Endothelial cell of umbilical vein (primary cell): Measurements from ENCODE around the gene SORCS2. TPM values are rescaled to one million over a fixed set of nuclear protein-coding genes. Genes with fewer than 3 reads are reported as not detected.

ENCODE experiments used
- BruUV-seq: library from RNA; stranded (reverse); fragments of 400-500 nt; replicated peaks from 2 replicates; lab custom pipeline; 2021; lab: Mats Ljungman, UMichigan
- CTCF ChIA-PET: fragments of 300-600, 350-600 bp; sonication (Branson Sonifier 250); formaldehyde crosslinking; loops from one replicate; lab custom pipeline; 2021; ENCODE audit warnings: antibody characterized with exemption, inconsistent platforms; lab: Charles Lee
- POLR2A ChIA-PET: fragments of 300-600, 350-600 bp; sonication (Branson Sonifier 250); formaldehyde crosslinking; loops from one replicate; lab custom pipeline; 2021; ENCODE audit warnings: antibody characterized with exemption, inconsistent platforms; lab: Charles Lee
- DNase-seq: peaks from one replicate; pipeline ENCODE4 v3.0.0-alpha.2; 2011; ENCODE audit warnings: low read depth, low spot score
- FAIRE-seq: peaks from 2 replicates; lab custom pipeline; 2011; peaks lifted over from hg19 to GRCh38; lab: Jason Lieb, UNC
- H2AFZ ChIP-seq: 2 replicates; pipeline ENCODE4 v1.6.0; 2012; ENCODE audit warnings: low read depth, low read length, control low read depth, inconsistent platforms
- H3K27ac ChIP-seq: 2 replicates; pipeline ENCODE4 v1.5.1; 2011; ENCODE audit warnings: low read depth, mild to moderate bottlenecking, control low read depth, low read length, moderate library complexity; ENCODE audit not compliant: insufficient read depth
- H3K27me3 ChIP-seq, 2 experiments: 2 replicates each; pipeline versions ENCODE4 v1.6.0 to v1.6.1; 2011; ENCODE audit warnings: low read length in 2 of 2, mixed read lengths in 1 of 2; ENCODE audit not compliant: control insufficient read depth in 2 of 2, insufficient read depth in 2 of 2
- H3K36me3 ChIP-seq, 2 experiments: 2 replicates in 1 of 2; 3 replicates in 1 of 2; pipeline ENCODE4 v1.5.1; 2011; ENCODE audit warnings: low read length in 2 of 2, mild to moderate bottlenecking in 1 of 2, moderate library complexity in 1 of 2; ENCODE audit not compliant: control insufficient read depth in 2 of 2, insufficient read depth in 2 of 2; ENCODE audit errors: extremely low read depth in 1 of 2
- H3K4me1 ChIP-seq: 3 replicates; pipeline ENCODE4 v1.5.1; 2011; ENCODE audit warnings: mild to moderate bottlenecking, low read length; ENCODE audit not compliant: control insufficient read depth, insufficient read depth; ENCODE audit errors: extremely low read depth
- H3K4me2 ChIP-seq: 2 replicates; pipeline ENCODE4 v1.6.1; 2011; ENCODE audit warnings: low read length, control low read depth, mixed read lengths; ENCODE audit not compliant: insufficient read depth
- H3K4me3 ChIP-seq, 3 experiments: fragments of 200-600 bp in 1 of 3; sonication (generic), shearing (Covaris generic) in 1 of 3; replicated peaks in 1 of 3; 2 replicates each; pipeline ENCODE4 v1.5.1; 2011 to 2016; ENCODE audit warnings: control low read depth in 3 of 3, low read length in 3 of 3, mild to moderate bottlenecking in 2 of 3, inconsistent platforms in 1 of 3, low read depth in 1 of 3, moderate library complexity in 1 of 3; ENCODE audit not compliant: insufficient read depth in 1 of 3
- H3K79me2 ChIP-seq: 2 replicates; pipeline ENCODE4 v1.6.0; 2012; ENCODE audit warnings: low read length, inconsistent platforms; ENCODE audit not compliant: control insufficient read depth, insufficient read depth
- H3K9ac ChIP-seq: replicated peaks from 2 replicates; pipeline ENCODE3; 2011; ENCODE audit warnings: low read length, control low read depth; ENCODE audit not compliant: insufficient read depth; ENCODE audit errors: extremely low read depth
- H3K9me1 ChIP-seq: replicated peaks from 3 replicates; pipeline ENCODE4 v1.6.0; 2011; ENCODE audit warnings: mild to moderate bottlenecking, low read length; ENCODE audit not compliant: control insufficient read depth, insufficient read depth; ENCODE audit errors: extremely low read depth
- H3K9me3 ChIP-seq: replicated peaks from 2 replicates; pipeline ENCODE4 v1.5.1; 2012; ENCODE audit warnings: low read length, inconsistent platforms; ENCODE audit not compliant: control insufficient read depth, insufficient read depth
- H4K20me1 ChIP-seq: replicated peaks from 2 replicates; pipeline ENCODE3; 2011; ENCODE audit warnings: mild to moderate bottlenecking, low read length; ENCODE audit not compliant: control insufficient read depth, insufficient read depth; ENCODE audit errors: extremely low read depth
- CTCF ChIP-seq, 2 donors: IDR thresholded peaks; 1 replicate in 1 of 2; 2 replicates in 1 of 2; pipeline ENCODE4 v1.5.1; 2011; ENCODE audit warnings: low read length in 2 of 2, mild to moderate bottlenecking in 2 of 2, moderate library complexity in 2 of 2, control low read depth in 1 of 2, inconsistent platforms in 1 of 2, low read depth in 1 of 2; ENCODE audit not compliant: insufficient read depth in 1 of 2; ENCODE audit errors: extremely low read depth in 1 of 2
- EZH2 ChIP-seq: IDR thresholded peaks from 2 replicates; pipeline ENCODE4 v1.6.1; 2012; ENCODE audit warnings: borderline replicate concordance, low read depth, mild to moderate bottlenecking, moderate library complexity, low read length, inconsistent platforms; ENCODE audit not compliant: severe bottlenecking
- FOS ChIP-seq: IDR thresholded peaks from 2 replicates; pipeline ENCODE4 v1.6.1; 2011; ENCODE audit warnings: mild to moderate bottlenecking, low read length, moderate library complexity, borderline replicate concordance; ENCODE audit not compliant: insufficient read depth
- GATA2 ChIP-seq: IDR thresholded peaks from 2 replicates; pipeline ENCODE4 v1.7.0; 2011; ENCODE audit warnings: low read depth, mild to moderate bottlenecking, moderate library complexity, mixed read lengths, low read length; ENCODE audit not compliant: insufficient read length, insufficient read depth
- JUN ChIP-seq: IDR thresholded peaks from 2 replicates; pipeline ENCODE4 v1.6.1; 2011; ENCODE audit warnings: borderline replicate concordance, low read depth; ENCODE audit not compliant: insufficient read length, insufficient read depth
- MAX ChIP-seq: IDR thresholded peaks from 2 replicates; pipeline ENCODE4 v1.6.1; 2011; ENCODE audit not compliant: insufficient read depth, insufficient read length
- MYC ChIP-seq: IDR thresholded peaks from one replicate; pipeline ENCODE4 v1.6.1; 2011; ENCODE audit warnings: mild to moderate bottlenecking, low read depth, low read length
- POLR2A ChIP-seq: IDR thresholded peaks from 2 replicates; pipeline ENCODE4 v1.6.1; 2012; ENCODE audit warnings: low read depth, mild to moderate bottlenecking, control low read depth, low read length
- POLR2AphosphoS5 ChIP-seq: IDR thresholded peaks from 2 replicates; pipeline ENCODE4 v1.6.1; 2012; ENCODE audit warnings: low read depth, mild to moderate bottlenecking, control low read depth, low read length, moderate library complexity; ENCODE audit not compliant: insufficient read depth
- dilution Hi-C: fragments of 300-500 bp; cut with MboI; formaldehyde crosslinking; loops from one replicate; pipeline ENCODE4 v1.15.0; 2019; ENCODE audit warnings: low sequenced_read_pairs; ENCODE audit not compliant: extremely low pct_ligation_motif_present
- intact Hi-C: fragments of 100-400 bp; cut with micrococcal nuclease; formaldehyde crosslinking; loops from one replicate; pipeline ENCODE4 v1.10.0; 2022
- polyA plus RNA-seq, 4 experiments: library from polyadenylated mRNA; depleted of rRNA in 3 of 4; stranded (reverse) in 3 of 4; unstranded in 1 of 4; fragments of >200 nt; gene quantifications; 2 replicates each; pipeline versions ENCODE4 v1.2.1 to v1.2.3, GENCODE V29; 2011 to 2012; ENCODE audit warnings: missing spikeins in 1 of 4
- total RNA-seq: library from RNA; stranded (reverse); gene quantifications from 2 replicates; pipeline ENCODE4 v1.2.3, GENCODE V29; 2021

The SORCS2 gene
- total and polyA plus RNA-seq, 2 donors (not counting 3 experiments of a cell fraction or from before 2014, with no cell fraction given), result not detected

GRCh38 chr4:7460566-7460965, 268.2 kb downstream of the SORCS2 start:
- dilution Hi-C loops (no loop called here), intact Hi-C loops (no loop called here)
- H4K20me1 ChIP-seq, result no peaks in the 10 kb centered on the region
- POLR2A ChIA-PET, result no interaction called here
- FAIRE-seq (no peak), DNase-seq (no peak)
- no peak overlapping the region for H3K9ac ChIP-seq
- CTCF ChIA-PET, result no interaction called here
- no peaks in the 10 kb centered on the region for H3K36me3 ChIP-seq
- TF ChIP-seq JUN, result no peak
- TF ChIP-seq EZH2, result no peak
- no peak for TF ChIP-seq GATA2
- TF ChIP-seq MAX, result no peak
- TF ChIP-seq MYC, result no peak
- H3K4me1 ChIP-seq, result no peaks in the 10 kb centered on the region
- H3K27me3 ChIP-seq, result no peaks in the 10 kb centered on the region
- H3K4me3 ChIP-seq, result no peak overlapping the region
- H3K27ac ChIP-seq, result no peak overlapping the region
- no peaks in the 10 kb centered on the region for H3K9me3 ChIP-seq
- no peaks in the 10 kb centered on the region for H3K79me2 ChIP-seq
- no TSS peak for BruUV-seq
- H3K4me2 ChIP-seq, result no peak overlapping the region
- H3K9me1 ChIP-seq, result no peaks in the 10 kb centered on the region
- no peak overlapping the region for H2AFZ ChIP-seq

- DNase-seq, result no peak
Measured at GRCh38 chr4:7461230-7461629, 268.9 kb downstream of the SORCS2 start.

More at GRCh38 chr4:7461230-7461629, 268.9 kb downstream of the SORCS2 start:
- no peak for FAIRE-seq
- CTCF ChIA-PET, result no interaction called here
- H3K79me2 ChIP-seq, result no peaks in the 10 kb centered on the region
- H3K36me3 ChIP-seq, result no peaks in the 10 kb centered on the region
- H3K9ac ChIP-seq, result no peak overlapping the region
- no peaks in the 10 kb centered on the region for H3K9me3 ChIP-seq
- no peak overlapping the region for H3K4me2 ChIP-seq
- dilution Hi-C loops, result no loop called here
- TF ChIP-seq JUN (no peak), FOS (no peak), POLR2AphosphoS5 (no peak), MYC (no peak), POLR2A (no peak), CTCF (IDR thresholded peaks at IDR 0.05; ENCODE audit: extremely low read depth in 1 of 2, insufficient read depth in 1 of 2, low read depth in 1 of 2, low read length in 2 of 2) (no peak), EZH2 (no peak), MAX (no peak), GATA2 (no peak)
- BruUV-seq, result no TSS peak
- no peak overlapping the region for H3K4me3 ChIP-seq
- H2AFZ ChIP-seq, result no peak overlapping the region
- H3K9me1 ChIP-seq, result no peaks in the 10 kb centered on the region
- POLR2A ChIA-PET, result no interaction called here
- intact Hi-C loops, result no loop called here
- H3K27ac ChIP-seq, result no peak overlapping the region
- H4K20me1 ChIP-seq, result no peaks in the 10 kb centered on the region
- no peaks in the 10 kb centered on the region for H3K27me3 ChIP-seq
- H3K4me1 ChIP-seq, result no peaks in the 10 kb centered on the region
